IMR-90 (cell line): Measurements from ENCODE around the gene FTL. TPM values are rescaled to one million over a fixed set of nuclear protein-coding genes. Genes with fewer than 3 reads are reported as not detected.

Experiments used
- ATAC-seq: fragments of 200-7000 bp; cut with Tn5 transposase; 2 replicates; pipeline ENCODE4 v1.9.1; 2020; ENCODE audit warnings: low read depth, mild to moderate bottlenecking, moderate library complexity
- BruUV-seq: library from RNA; stranded (reverse); fragments of 400-500 nt; replicated peaks from 2 replicates; lab custom pipeline; 2021; lab: Mats Ljungman, UMichigan
- CTCF ChIA-PET: fragments of 300-600 bp; formaldehyde crosslinking; extraction: SDS; loops from one replicate; lab custom pipeline; 2021; ENCODE audit warnings: antibody characterized with exemption; lab: Yijun Ruan, JAX
- POLR2A ChIA-PET: fragments of 300-600 bp; sonication (Branson Sonifier 250); formaldehyde crosslinking; loops from one replicate; lab custom pipeline; 2022; ENCODE audit warnings: antibody characterized with exemption; ENCODE audit not compliant: unreplicated experiment; lab: Charles Lee
- DNase-seq: peaks from one replicate; pipeline ENCODE4 v3.0.0; 2013
- H2AFZ ChIP-seq: replicated peaks from 2 replicates; pipeline ENCODE3; 2013; ENCODE audit warnings: low read length, mild to moderate bottlenecking; ENCODE audit not compliant: poor library complexity
- H2AK5ac ChIP-seq: 2 replicates; pipeline ENCODE4 v1.6.1; 2013; ENCODE audit warnings: low read depth, low read length, inconsistent platforms
- H2AK9ac ChIP-seq: replicated peaks from 2 replicates; pipeline ENCODE3; 2013; ENCODE audit warnings: mild to moderate bottlenecking, low read depth, low read length, moderate library complexity; ENCODE audit not compliant: poor library complexity
- H2BK120ac ChIP-seq: 2 replicates; pipeline ENCODE4 v1.6.1; 2013; ENCODE audit warnings: low read depth, low read length, inconsistent platforms
- H2BK15ac ChIP-seq: 3 replicates; pipeline ENCODE4 v1.6.1; 2013; ENCODE audit warnings: low read depth, low read length, inconsistent platforms
- H2BK20ac ChIP-seq: 2 replicates; pipeline ENCODE4 v1.6.1; 2013; ENCODE audit warnings: low read depth, mild to moderate bottlenecking, inconsistent platforms, low read length, moderate library complexity
- H2BK5ac ChIP-seq: 2 replicates; pipeline ENCODE4 v1.6.1; 2013; ENCODE audit warnings: mild to moderate bottlenecking, low read depth, low read length, inconsistent platforms; ENCODE audit not compliant: poor library complexity, severe bottlenecking
- H3K14ac ChIP-seq: replicated peaks from 2 replicates; pipeline ENCODE4 v1.6.1; 2013; ENCODE audit warnings: low read depth, low read length, inconsistent platforms
- H3K18ac ChIP-seq: 2 replicates; pipeline ENCODE4 v1.6.1; 2013; ENCODE audit warnings: low read depth, low read length, control low read depth
- H3K23ac ChIP-seq: 2 replicates; pipeline ENCODE4 v1.6.1; 2013; ENCODE audit warnings: low read depth, low read length, inconsistent platforms
- H3K27ac ChIP-seq: 2 replicates; pipeline ENCODE4 v1.5.1; 2013; ENCODE audit warnings: mild to moderate bottlenecking, control low read depth, low read length; ENCODE audit not compliant: insufficient read depth
- H3K27me3 ChIP-seq: 2 replicates; pipeline ENCODE4 v1.6.1; 2013; ENCODE audit warnings: low read length; ENCODE audit not compliant: control insufficient read depth, insufficient read depth
- H3K36me3 ChIP-seq: 2 replicates; pipeline ENCODE4 v1.6.1; 2013; ENCODE audit warnings: low read length, mixed read lengths; ENCODE audit not compliant: control insufficient read depth, insufficient read depth
- H3K4ac ChIP-seq: 2 replicates; pipeline ENCODE4 v1.6.1; 2013; ENCODE audit warnings: low read depth, low read length, inconsistent platforms
- H3K4me1 ChIP-seq: 2 replicates; pipeline ENCODE4 v1.6.1; 2013; ENCODE audit warnings: low read length, mixed read lengths; ENCODE audit not compliant: control insufficient read depth, insufficient read depth
- H3K4me2 ChIP-seq: 2 replicates; pipeline ENCODE4 v1.6.1; 2013; ENCODE audit warnings: low read depth, mild to moderate bottlenecking, control low read depth, low read length, moderate library complexity
- H3K4me3 ChIP-seq: 2 replicates; pipeline ENCODE4 v1.5.1; 2013; ENCODE audit warnings: low read depth, mild to moderate bottlenecking, control low read depth, low read length, moderate library complexity; ENCODE audit not compliant: insufficient read depth
- H3K56ac ChIP-seq: 2 replicates; pipeline ENCODE4 v1.6.1; 2013; ENCODE audit warnings: low read length, inconsistent platforms; ENCODE audit not compliant: insufficient read depth; ENCODE audit errors: extremely low read depth
- H3K79me1 ChIP-seq, 2 experiments: 2 replicates each; pipeline ENCODE4 v1.6.1; 2013; ENCODE audit warnings: low read length in 2 of 2, inconsistent platforms in 1 of 2, low read depth in 1 of 2
- H3K9ac ChIP-seq: 2 replicates; pipeline ENCODE4 v1.6.1; 2013; ENCODE audit warnings: low read depth, low read length, control low read depth
- H3K9me1 ChIP-seq: 2 replicates; pipeline ENCODE4 v1.6.1; 2013; ENCODE audit warnings: low read length, inconsistent platforms; ENCODE audit not compliant: insufficient read depth
- H3K9me3 ChIP-seq: 2 replicates; pipeline ENCODE4 v1.6.1; 2013; ENCODE audit warnings: low read length; ENCODE audit not compliant: control insufficient read depth, insufficient read depth
- H4K20me1 ChIP-seq: 2 replicates; pipeline ENCODE4 v1.6.1; 2013; ENCODE audit warnings: low read length, inconsistent platforms; ENCODE audit not compliant: insufficient read depth
- H4K5ac ChIP-seq: 2 replicates; pipeline ENCODE4 v1.6.1; 2013; ENCODE audit warnings: mild to moderate bottlenecking, low read depth, low read length, control low read depth
- H4K8ac ChIP-seq, 2 experiments: 2 replicates each; pipeline ENCODE4 v1.6.1; 2013; ENCODE audit warnings: low read depth in 2 of 2, low read length in 2 of 2, control low read depth in 1 of 2, inconsistent platforms in 1 of 2
- H4K91ac ChIP-seq: 2 replicates; pipeline ENCODE4 v1.6.1; 2013; ENCODE audit warnings: low read depth, low read length, inconsistent platforms; ENCODE audit not compliant: insufficient read depth
- CTCF ChIP-seq: conservative IDR thresholded peaks from 2 replicates; pipeline ENCODE4 v1.5.1; 2012; ENCODE audit warnings: mild to moderate bottlenecking, low read depth, low read length, improper control_type of control experiment
- MAFK ChIP-seq: IDR thresholded peaks from 2 replicates; pipeline ENCODE4 v1.6.1; 2012; ENCODE audit warnings: low read depth, low read length, improper control_type of control experiment
- MAZ ChIP-seq: IDR thresholded peaks from 2 replicates; pipeline ENCODE4 v1.6.1; 2012; ENCODE audit warnings: low read depth, mild to moderate bottlenecking, low read length, improper control_type of control experiment, moderate library complexity, borderline replicate concordance
- MXI1 ChIP-seq: IDR thresholded peaks from 2 replicates; pipeline ENCODE4 v1.6.1; 2012; ENCODE audit warnings: low read depth, mild to moderate bottlenecking, low read length, moderate library complexity, borderline replicate concordance
- POLR2A ChIP-seq: IDR thresholded peaks from 2 replicates; pipeline ENCODE4 v1.6.1; 2012; ENCODE audit warnings: mild to moderate bottlenecking, low read depth, low read length
- RAD21 ChIP-seq: IDR thresholded peaks from 2 replicates; pipeline ENCODE4 v1.6.1; 2012; ENCODE audit warnings: low read length, improper control_type of control experiment
- RFX5 ChIP-seq: IDR thresholded peaks from 2 replicates; pipeline ENCODE4 v1.8.0; 2012; ENCODE audit warnings: low read depth, mild to moderate bottlenecking, low read length, moderate library complexity
- SMC3 ChIP-seq: fragments of 150-350 bp; IDR thresholded peaks from 2 replicates; pipeline ENCODE4 v1.6.1; 2016; ENCODE audit warnings: low read depth, mild to moderate bottlenecking, antibody characterized with exemption, low read length, moderate library complexity
- WGBS, 2 experiments: methylation state at CpG; one replicate each; pipeline versions ENCODE4 v1.1.5 to v1.1.7; 2013; ENCODE audit warnings: missing lambda C conversion rate in 2 of 2; ENCODE audit not compliant: insufficient read length in 1 of 2; ENCODE audit errors: extremely low coverage in 2 of 2; 5-methylcytosine and 5-hydroxymethylcytosine counted together
- dilution Hi-C: fragments of 300-500 bp; cut with HindIII; formaldehyde crosslinking; loops from one replicate; pipeline ENCODE4 v1.14.3; 2018; ENCODE audit warnings: low sequenced_read_pairs; ENCODE audit not compliant: unreplicated experiment
- in situ Hi-C: fragments of 300-500 bp; cut with MboI; formaldehyde crosslinking; loops from 3 replicates; pipeline ENCODE4 v1.14.3; 2019; ENCODE audit warnings: low sequenced_read_pairs, inconsistent platforms, mixed read lengths
- intact Hi-C: fragments of 100-400 bp; cut with micrococcal nuclease; formaldehyde crosslinking; loops from 2 replicates; pipeline ENCODE4 v1.10.0; 2022
- polyA plus RNA-seq, 3 experiments: library from polyadenylated mRNA; depleted of rRNA; stranded (reverse); fragments of >200 nt; gene quantifications; 2 replicates each; pipeline ENCODE4 v1.2.3, GENCODE V29; 2012; ENCODE audit warnings: low replicate concordance in 1 of 3
- total RNA-seq: library from RNA; depleted of rRNA; stranded (reverse); fragments of >200 nt; gene quantifications from 2 replicates; pipeline ENCODE4 v1.2.3, GENCODE V29; 2012

The FTL gene
- total and polyA plus RNA-seq, 2 of the 4 experiments (the other 2 are of a cell fraction): 1,057 to 2,944 TPM

DNA sequence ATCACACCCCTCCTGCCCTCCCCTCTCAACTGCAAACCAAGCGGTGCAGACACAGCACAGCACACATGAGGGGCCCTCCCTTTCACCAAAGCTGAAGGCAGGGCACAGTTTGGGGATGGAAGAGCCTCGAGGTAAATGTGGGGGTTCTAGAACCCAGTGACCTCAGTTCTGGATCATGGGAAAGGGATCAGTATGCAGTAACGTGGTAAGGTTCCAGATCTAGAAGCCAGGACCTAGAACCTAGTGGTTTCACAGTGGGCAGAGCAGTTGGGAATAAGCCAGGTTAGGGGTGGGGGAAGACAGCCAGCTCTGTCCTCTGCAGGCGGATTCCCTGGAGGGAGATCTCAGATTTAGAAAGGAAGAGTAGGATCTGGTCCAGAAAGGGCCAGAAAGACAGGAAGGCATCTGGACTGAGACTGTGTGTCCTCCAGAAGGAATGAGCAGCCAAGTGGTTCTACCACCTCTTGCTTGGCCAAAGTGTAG lies 3.1 kb downstream of the FTL start:
- H3K79me1 ChIP-seq: peaks cover 0 to 41% of the 10 kb centered on the region in 2 experiments; a peak in 3 of 4 replicates
- H2BK20ac ChIP-seq: no peak overlapping the region
- dilution Hi-C loops (no loop called here), in situ Hi-C loops (loop anchor here (10.0 kb wide), 1 partner anchor 323 kb away; the partner anchor contains the start of gene CA11), intact Hi-C loops (loop anchor here (10.0 kb wide), 1 partner anchor 323 kb away; the partner anchor contains the start of gene CA11)
- H2BK120ac ChIP-seq: no peak overlapping the region
- no peak overlapping the region for H2BK15ac ChIP-seq
- peaks cover 11% of the 10 kb centered on the region for H3K9me1 ChIP-seq
- peaks cover 45% of the 10 kb centered on the region for H4K20me1 ChIP-seq
- no peak overlapping the region for H3K4ac ChIP-seq
- H4K5ac ChIP-seq: no peak overlapping the region
- no peak overlapping the region for H3K18ac ChIP-seq
- H3K27ac ChIP-seq: no peak overlapping the region
- H2AFZ ChIP-seq: no peak overlapping the region
- H3K14ac ChIP-seq: no peak overlapping the region
- no peak overlapping the region for H2BK5ac ChIP-seq
- H2AK9ac ChIP-seq: no peak overlapping the region
- no peaks in the 10 kb centered on the region for H3K9me3 ChIP-seq
- H3K4me2 ChIP-seq: no peak overlapping the region
- DNase-seq (peak; percentile 49), ATAC-seq (no peak)
- CTCF ChIA-PET: no interaction called here
- no peaks in the 10 kb centered on the region for H3K27me3 ChIP-seq
- 100% methylated on average over 1 of the region's 4 CpGs; no CpG with 5 or more reads in 1 of the 2 experiments for WGBS, 2 experiments
- H3K4me3 ChIP-seq: no peak overlapping the region
- peaks cover 32% of the 10 kb centered on the region for H3K36me3 ChIP-seq
- H3K9ac ChIP-seq: no peak overlapping the region
- H4K8ac ChIP-seq: no peak overlapping the region
- H3K23ac ChIP-seq: no peak overlapping the region
- peaks cover 14% of the 10 kb centered on the region for H3K4me1 ChIP-seq
- no TSS peak for BruUV-seq
- TF ChIP-seq MXI1 (no peak), MAFK (no peak), SMC3 (no peak), RAD21 (no peak), POLR2A (peak; percentile 75), CTCF (no peak), RFX5 (no peak), MAZ (peak; percentile 13; the same call in 1 of the 2 replicates)
- H4K91ac ChIP-seq: no peak overlapping the region
- POLR2A ChIA-PET: interaction anchor here (0.6 to 1.0 kb wide), 3 partner anchors 95 to 176 kb away, joined by 3 to 4 read pairs (median 3); partner anchors contain the start of gene PPP1R15A
- no peak overlapping the region for H3K56ac ChIP-seq
- H2AK5ac ChIP-seq: peak overlapping the region; percentile 28; the same call in 1 of the 2 replicates
